GM12891 (cell line): ENCODE measurements around the gene MGAT3.
"Not testable (repeated sequence)": the region's sequence is repeated elsewhere in the genome, so short reads cannot be mapped to it uniquely, and the experiment has no call there.

ENCODE experiments used
- DNase-seq: peaks from one replicate; pipeline ENCODE4 v3.0.0; 2011; ENCODE audit warnings: low spot score; ENCODE audit not compliant: insufficient read length
- FAIRE-seq: peaks from 2 replicates; lab custom pipeline; 2011; peaks lifted over from hg19 to GRCh38; lab: Jason Lieb, UNC
- PAX5 ChIP-seq: IDR thresholded peaks from 2 replicates; pipeline ENCODE4 v1.6.1; 2011; ENCODE audit warnings: low read length, moderate library complexity, mild to moderate bottlenecking; ENCODE audit not compliant: insufficient read depth, severe bottlenecking
- POLR2A ChIP-seq: IDR thresholded peaks from 2 replicates; pipeline ENCODE4 v1.6.1; 2011; ENCODE audit warnings: low read depth, low read length, control low read depth
- POLR2AphosphoS5 ChIP-seq: IDR thresholded peaks from 2 replicates; pipeline ENCODE4 v1.6.1; 2011; ENCODE audit warnings: low read depth, low read length, control low read depth
- POU2F2 ChIP-seq: IDR thresholded peaks from 2 replicates; pipeline ENCODE4 v1.6.1; 2011; ENCODE audit warnings: low read depth, mild to moderate bottlenecking, control low read depth, low read length, moderate library complexity
- SPI1 ChIP-seq: IDR thresholded peaks from 2 replicates; pipeline ENCODE4 v1.6.1; 2011; ENCODE audit warnings: low read depth, low read length, control low read depth
- TAF1 ChIP-seq: IDR thresholded peaks from 2 replicates; pipeline ENCODE4 v1.6.1; 2011; ENCODE audit warnings: low read depth, low read length, control low read depth

Gene MGAT3

GRCh38 chr22:39496131-39496838 is 39.5 kb downstream of the MGAT3 start:
- TF ChIP-seq POU2F2 (peak; percentile 90; the same call in 1 of the 2 replicates), PAX5 (no peak), POLR2A (no peak), TAF1 (no peak)
- no peak for DNase-seq
- FAIRE-seq = peak; percentile 88

GRCh38 chr22:39497429-39497828 is 40.6 kb downstream of the MGAT3 start:
- no peak for FAIRE-seq
- TF ChIP-seq PAX5 = no peak
- no peak for DNase-seq

GRCh38 chr22:39498368-39498767 is 41.6 kb downstream of the MGAT3 start:
- TF ChIP-seq SPI1 (no peak), POU2F2 (no peak)
- DNase-seq = no peak
- FAIRE-seq = no peak

GRCh38 chr22:39498802-39499201 is 42.0 kb downstream of the MGAT3 start:
- FAIRE-seq = no peak
- no peak for DNase-seq
- no peak for TF ChIP-seq POLR2A

GRCh38 chr22:39500101-39500500 is 43.3 kb downstream of the MGAT3 start:
- no peak for FAIRE-seq
- no peak for TF ChIP-seq POLR2A
- TF ChIP-seq TAF1 = no peak
- TF ChIP-seq SPI1 = no peak
- no peak for TF ChIP-seq POLR2AphosphoS5
- TF ChIP-seq POU2F2 = no peak
- TF ChIP-seq PAX5 = no peak

GRCh38 chr22:39501644-39502108 is 44.9 kb downstream of the MGAT3 start:
- TF ChIP-seq POLR2AphosphoS5 (no peak), SPI1 (no peak)
- no peak for DNase-seq
- FAIRE-seq = no peak

More at GRCh38 chr22:39500101-39500500, 43.3 kb downstream of the MGAT3 start:
- no peak for DNase-seq

- TF ChIP-seq POU2F2 = peak; percentile 38; the same call in 1 of the 2 replicates
- TF ChIP-seq POLR2AphosphoS5 = peak; percentile 85
- 0 out of 2 replicates have a peak, but pooled peaks have one; percentile 26 for TF ChIP-seq SPI1
- no peak for TF ChIP-seq PAX5
- TF ChIP-seq POLR2A = peak; percentile 84
- peak; percentile 65; the same call in 1 of the 2 replicates for TF ChIP-seq TAF1
- DNase-seq (peak; percentile 99), FAIRE-seq (peak; percentile 99)
These were observed 45.4 kb downstream of the MGAT3 start, which contains the start of gene MIEF1 for GRCh38 chr22:39502109-39502788. Gene MIEF1 (plus strand): TSS chr22:39502290. CDS start chr22:39511295, 9,005 bp downstream.

- TF ChIP-seq SPI1 (no peak), TAF1 (no peak), PAX5 (no peak), POU2F2 (no peak), POLR2AphosphoS5 (no peak), POLR2A (no peak)
- DNase-seq = no peak
- no peak for FAIRE-seq
These were observed 46.1 kb downstream of the MGAT3 start for GRCh38 chr22:39502789-39503409.

GRCh38 chr22:39503630-39504029 is 46.8 kb downstream of the MGAT3 start:
- FAIRE-seq = peak; percentile 77
- TF ChIP-seq SPI1 (peak; percentile 46), POU2F2 (no peak)
- DNase-seq = no peak

- no peak for TF ChIP-seq POU2F2
- no peak for TF ChIP-seq PAX5
- no peak for TF ChIP-seq SPI1
- no peak for TF ChIP-seq TAF1
- TF ChIP-seq POLR2AphosphoS5 = no peak
- TF ChIP-seq POLR2A = no peak
- no peak for DNase-seq
- FAIRE-seq = no peak
These were observed 47.3 kb downstream of the MGAT3 start for GRCh38 chr22:39504071-39504470.

- FAIRE-seq, DNase-seq: not testable (repeated sequence)
These were observed 50.2 kb downstream of the MGAT3 start for GRCh38 chr22:39507021-39507420.
